ENCODE measurements around the gene NOL4L. TPM values are rescaled to one million over a fixed set of nuclear protein-coding genes. Genes with fewer than 3 reads are reported as not detected.

Gene NOL4L
- total and polyA plus RNA-seq, 10 donors = 3.4 to 45.4 (median 28.6) TPM

DNA sequence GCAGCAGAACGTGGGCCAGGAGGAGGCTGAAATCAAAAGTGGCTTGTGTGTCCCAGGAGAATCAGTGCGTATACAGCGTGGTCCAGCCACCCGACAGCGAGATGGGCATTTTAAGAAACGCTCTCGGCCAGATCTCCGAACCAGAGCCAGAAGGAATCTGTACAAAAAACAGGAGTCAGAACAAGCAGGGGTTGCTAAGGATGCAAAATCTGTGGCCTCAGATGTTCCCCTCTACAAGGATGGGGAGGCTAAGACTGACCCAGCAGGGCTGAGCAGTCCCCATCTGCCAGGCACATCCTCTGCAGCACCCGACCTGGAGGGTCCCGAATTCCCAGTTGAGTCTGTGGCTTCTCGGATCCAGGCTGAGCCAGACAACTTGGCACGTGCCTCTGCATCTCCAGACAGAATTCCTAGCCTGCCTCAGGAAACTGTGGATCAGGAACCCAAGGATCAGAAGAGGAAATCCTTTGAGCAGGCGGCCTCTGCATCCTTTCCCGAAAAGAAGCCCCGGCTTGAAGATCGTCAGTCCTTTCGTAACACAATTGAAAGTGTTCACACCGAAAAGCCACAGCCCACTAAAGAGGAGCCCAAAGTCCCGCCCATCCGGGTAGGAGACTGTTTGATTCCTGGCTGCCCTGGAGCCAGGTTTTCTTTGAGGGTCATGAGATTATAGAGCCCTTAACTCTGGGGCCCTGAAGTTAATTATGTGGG, 151.7 kb downstream of the NOL4L start:
- Histone ChIP-seq H3K4me3 (no peak overlapping the region), H3K27me3 (replicated peaks in 1 of 7) (no peaks in the 10 kb centered on the region), H3K4me1 (peaks cover 0 to 10% (median 0%) of the 10 kb centered on the region in 6 donors), H3K27ac (peak overlapping the region in 1 of 8 donors; percentile 29), H3K36me3 (peaks cover 28 to 100% (median 98%) of the 10 kb centered on the region in 6 donors), H3K9me3 (no peaks in the 10 kb centered on the region)
- no peak for DNase-seq
- intact Hi-C loops (cut with DNase I; ENCODE audit: low total_unique reads) = loop anchor here (10.0 kb wide), 1 partner anchor 49 kb away; no protein-coding TSS in a partner anchor
- TF ChIP-seq POLR2A (IDR thresholded peaks at IDR 0.05) (no peak), POLR2AphosphoS5 (IDR thresholded peaks at IDR 0.05) (peak in 2 of 3 donors; percentile 22 to 25)
- TF ChIP-seq, protein P1, sequence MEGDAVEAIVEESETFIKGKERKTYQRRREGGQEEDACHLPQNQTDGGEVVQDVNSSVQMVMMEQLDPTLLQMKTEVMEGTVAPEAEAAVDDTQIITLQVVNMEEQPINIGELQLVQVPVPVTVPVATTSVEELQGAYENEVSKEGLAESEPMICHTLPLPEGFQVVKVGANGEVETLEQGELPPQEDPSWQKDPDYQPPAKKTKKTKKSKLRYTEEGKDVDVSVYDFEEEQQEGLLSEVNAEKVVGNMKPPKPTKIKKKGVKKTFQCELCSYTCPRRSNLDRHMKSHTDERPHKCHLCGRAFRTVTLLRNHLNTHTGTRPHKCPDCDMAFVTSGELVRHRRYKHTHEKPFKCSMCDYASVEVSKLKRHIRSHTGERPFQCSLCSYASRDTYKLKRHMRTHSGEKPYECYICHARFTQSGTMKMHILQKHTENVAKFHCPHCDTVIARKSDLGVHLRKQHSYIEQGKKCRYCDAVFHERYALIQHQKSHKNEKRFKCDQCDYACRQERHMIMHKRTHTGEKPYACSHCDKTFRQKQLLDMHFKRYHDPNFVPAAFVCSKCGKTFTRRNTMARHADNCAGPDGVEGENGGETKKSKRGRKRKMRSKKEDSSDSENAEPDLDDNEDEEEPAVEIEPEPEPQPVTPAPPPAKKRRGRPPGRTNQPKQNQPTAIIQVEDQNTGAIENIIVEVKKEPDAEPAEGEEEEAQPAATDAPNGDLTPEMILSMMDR (IDR thresholded peaks at IDR 0.05 in 8 of 11, conservative IDR thresholded peaks at IDR 0.05 in 3 of 11) = no peak
- WGBS, 5 donors = 74 to 89% (median 82%) methylated on average over 19 to 20 of the region's 20 CpGs

DNA sequence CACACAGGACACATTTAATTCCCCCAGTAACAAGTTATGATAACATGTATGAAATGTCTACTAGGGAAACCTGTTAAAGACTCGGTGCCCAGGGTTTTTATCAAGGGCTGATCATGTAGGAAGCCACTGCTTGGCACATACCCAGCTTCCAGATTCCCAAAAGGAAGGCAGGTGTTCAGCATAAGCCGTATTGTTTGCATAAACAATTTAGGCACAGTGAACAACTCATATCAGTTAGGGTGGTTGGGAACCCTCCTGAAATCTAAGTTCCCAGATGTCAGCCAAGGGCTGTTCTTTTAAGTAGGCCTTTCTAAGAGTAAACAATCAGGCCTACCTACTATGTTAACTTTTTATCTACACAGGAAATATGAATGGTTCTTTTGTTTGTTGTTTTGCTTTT, 152.9 kb downstream of the NOL4L start:
- 68 to 95% (median 77%) methylated on average over 2 of the region's 2 CpGs for WGBS, 5 donors
- no peak for TF ChIP-seq POLR2A (IDR thresholded peaks at IDR 0.05)
- TF ChIP-seq POLR2AphosphoS5 (IDR thresholded peaks at IDR 0.05) = no peak
- TF ChIP-seq, protein P1 (IDR thresholded peaks at IDR 0.05 in 8 of 11, conservative IDR thresholded peaks at IDR 0.05 in 3 of 11) = no peak
- H3K27ac ChIP-seq = no peak overlapping the region
- H3K9me3 ChIP-seq = no peaks in the 10 kb centered on the region
- no peak for DNase-seq
- peaks cover 24 to 100% (median 96%) of the 10 kb centered on the region in 6 donors for H3K36me3 ChIP-seq
- H3K27me3 ChIP-seq (replicated peaks in 1 of 7) = no peaks in the 10 kb centered on the region
- intact Hi-C loops (cut with DNase I; ENCODE audit: low total_unique reads) = loop anchor here (10.0 kb wide), 1 partner anchor 47 kb away; no protein-coding TSS in a partner anchor
- no peak overlapping the region for H3K4me3 ChIP-seq
- peaks cover 0 to 10% (median 0%) of the 10 kb centered on the region in 6 donors for H3K4me1 ChIP-seq

DNA sequence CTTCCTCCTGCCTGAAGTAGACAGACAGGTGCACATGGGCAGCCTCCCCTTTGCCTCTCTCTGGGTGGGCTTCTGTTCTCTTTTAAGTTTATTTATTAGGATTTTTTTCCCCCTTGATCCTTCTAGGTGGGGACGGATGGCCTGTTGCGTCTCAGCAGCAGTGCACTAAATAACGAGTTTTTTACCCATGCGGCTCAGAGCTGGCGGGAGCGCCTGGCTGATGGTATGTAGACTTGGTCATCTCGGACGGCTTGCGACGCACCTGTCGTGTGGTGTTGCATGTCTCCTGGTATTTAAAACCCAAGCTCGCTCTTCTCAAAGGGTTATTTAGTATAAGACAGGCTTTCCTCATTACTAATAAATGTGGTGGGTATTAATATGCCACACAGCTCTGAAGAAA, 153.7 kb downstream of the NOL4L start:
- intact Hi-C loops (cut with DNase I; ENCODE audit: low total_unique reads) = loop anchor here (10.0 kb wide), 1 partner anchor 47 kb away; no protein-coding TSS in a partner anchor
- Histone ChIP-seq H3K36me3 (peaks cover 24 to 98% (median 88%) of the 10 kb centered on the region in 6 donors), H3K4me3 (no peak overlapping the region), H3K27ac (no peak overlapping the region), H3K9me3 (no peaks in the 10 kb centered on the region), H3K4me1 (peaks cover 0 to 10% (median 0%) of the 10 kb centered on the region in 6 donors), H3K27me3 (replicated peaks in 1 of 7) (no peaks in the 10 kb centered on the region)
- no peak for DNase-seq
- no peak for TF ChIP-seq POLR2AphosphoS5 (IDR thresholded peaks at IDR 0.05)
- no peak for TF ChIP-seq POLR2A (IDR thresholded peaks at IDR 0.05)
- TF ChIP-seq, protein P1 (IDR thresholded peaks at IDR 0.05 in 8 of 11, conservative IDR thresholded peaks at IDR 0.05 in 3 of 11) = no peak
- WGBS, 5 donors = 95 to 98% (median 97%) methylated on average over 12 of the region's 12 CpGs

DNA sequence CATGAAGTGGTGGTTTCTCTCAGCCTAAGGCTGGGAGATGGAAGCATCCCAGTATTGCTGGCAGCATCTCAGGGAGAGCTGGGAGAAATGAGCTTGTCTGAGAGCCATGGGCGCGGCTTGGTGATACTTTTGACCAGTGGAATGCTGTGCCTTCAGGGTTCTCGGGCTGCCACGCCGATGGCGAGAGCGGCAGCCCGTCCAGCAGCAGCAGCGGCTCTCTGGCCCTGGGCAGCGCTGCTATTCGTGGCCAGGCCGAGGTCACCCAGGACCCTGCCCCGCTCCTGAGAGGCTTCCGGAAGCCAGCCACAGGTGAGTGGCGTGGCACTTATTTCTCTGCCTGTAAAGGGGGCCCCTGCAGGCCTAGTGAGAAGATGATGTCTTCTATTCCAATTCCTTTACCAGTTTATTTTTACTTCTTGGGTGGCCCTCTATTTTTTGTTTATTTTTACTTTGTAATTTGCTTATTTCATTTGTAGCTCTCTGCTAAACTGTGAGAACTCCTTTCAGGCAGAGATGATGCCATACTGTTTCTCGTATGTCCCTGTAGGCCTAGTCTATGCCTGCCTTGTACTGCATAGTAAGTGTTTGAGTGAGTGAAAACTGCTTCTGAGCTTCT, 155.3 kb downstream of the NOL4L start:
- no peak for DNase-seq
- H3K36me3 ChIP-seq = peaks cover 24 to 84% (median 72%) of the 10 kb centered on the region in 6 donors
- no peak overlapping the region for H3K4me3 ChIP-seq
- peaks cover 0 to 10% (median 0%) of the 10 kb centered on the region in 6 donors for H3K4me1 ChIP-seq
- TF ChIP-seq, protein P1 (IDR thresholded peaks at IDR 0.05 in 8 of 11, conservative IDR thresholded peaks at IDR 0.05 in 3 of 11) = no peak
- no peak for TF ChIP-seq POLR2A (IDR thresholded peaks at IDR 0.05)
- TF ChIP-seq POLR2AphosphoS5 (IDR thresholded peaks at IDR 0.05) = peak in 1 of 3 donors; percentile 67
- no peaks in the 10 kb centered on the region for H3K27me3 ChIP-seq (replicated peaks in 1 of 7)
- 96 to 98% (median 97%) methylated on average over 14 to 16 of the region's 16 CpGs for WGBS, 5 donors
- no peak overlapping the region for H3K27ac ChIP-seq
- intact Hi-C loops (cut with DNase I; ENCODE audit: low total_unique reads) = loop anchor here (10.0 kb wide), 1 partner anchor 45 kb away; no protein-coding TSS in a partner anchor
- no peaks in the 10 kb centered on the region for H3K9me3 ChIP-seq
